Activated CD8-positive, alpha-beta T cell treated with anti-CD3 and anti-CD28 coated beads for 36 hours (primary cell): Measurements from ENCODE around the gene NIPAL3. TPM values are rescaled to one million over a fixed set of nuclear protein-coding genes. Genes with fewer than 3 reads are reported as not detected.

ENCODE experiments used
- ATAC-seq: fragments of 200-7000 bp; cut with Tn5 transposase; one replicate; pipeline ENCODE4 v1.10.0; 2021; ENCODE audit warnings: mild to moderate bottlenecking, moderate library complexity
- CTCF ChIA-PET: fragments of 350-600 bp; sonication (Branson Sonifier 250); formaldehyde crosslinking; loops from one replicate; lab custom pipeline; 2021; ENCODE audit warnings: antibody characterized with exemption; lab: Charles Lee
- POLR2A ChIA-PET: fragments of 350-600 bp; sonication (Branson Sonifier 250); formaldehyde crosslinking; loops from one replicate; lab custom pipeline; 2021; ENCODE audit warnings: antibody characterized with exemption; lab: Charles Lee
- DNase-seq: peaks from one replicate; pipeline ENCODE4 v3.0.0-alpha.2; 2020
- H3K27ac Mint-ChIP-seq: one replicate; pipeline ENCODE4 v1.8.0; 2021; ENCODE audit warnings: mild to moderate bottlenecking, mixed read lengths
- H3K27me3 Mint-ChIP-seq: one replicate; pipeline ENCODE4 v1.8.0; 2021; ENCODE audit warnings: mixed read lengths
- H3K36me3 Mint-ChIP-seq: one replicate; pipeline ENCODE4 v1.8.0; 2021; ENCODE audit warnings: low read depth, mixed read lengths
- H3K4me1 Mint-ChIP-seq: one replicate; pipeline ENCODE4 v1.8.0; 2021; ENCODE audit warnings: low read depth, mixed read lengths
- H3K4me3 Mint-ChIP-seq: one replicate; pipeline ENCODE4 v1.8.0; 2021; ENCODE audit warnings: mild to moderate bottlenecking, moderate library complexity, mixed read lengths
- H3K9me3 Mint-ChIP-seq: one replicate; pipeline ENCODE4 v1.8.0; 2021; ENCODE audit warnings: mixed read lengths
- CTCF ChIP-seq: fragments of 200-600 bp; IDR thresholded peaks from one replicate; pipeline ENCODE4 v1.8.0; 2022; ENCODE audit warnings: antibody characterized with exemption, mild to moderate bottlenecking
- intact Hi-C: fragments of 100-400 bp; cut with micrococcal nuclease; formaldehyde crosslinking; loops from one replicate; pipeline ENCODE4 v1.10.0; 2022
- total RNA-seq, 2 experiments: library from RNA; stranded (reverse); gene quantifications; one replicate each; pipeline ENCODE4 v1.2.3, GENCODE V29; 2021

NIPAL3 gene
- total RNA-seq, result 10 to 100 TPM; 33.2 to 33.3 TPM

- ChIA-PET POLR2A (interaction anchor here (0.8 to 3.6 kb wide), 15 partner anchors 9 to 227 kb away, joined by 3 to 17 read pairs (median 5); partner anchors contain the start of gene RCAN3), CTCF (interaction anchor here (0.6 to 9.6 kb wide), 41 partner anchors 9 to 230 kb away, joined by 3 to 103 read pairs (median 7); partner anchors contain the start of gene RCAN3)
- DNase-seq (peak; percentile 99), ATAC-seq (peak; percentile 93)
- Mint-ChIP-seq H3K36me3 (peaks cover 9% of the 10 kb centered on the region), H3K4me1 (peaks cover 47% of the 10 kb centered on the region), H3K27me3 (no peaks in the 10 kb centered on the region), H3K4me3 (peak within 1 kb of the TSS; percentile 98), H3K27ac (peak within 1 kb of the TSS; percentile 95), H3K9me3 (no peaks in the 10 kb centered on the region)
- intact Hi-C loops, result loop anchor here (5.0 kb wide), 4 partner anchors 67 to 172 kb away; partner anchors contain the start of gene RCAN3
- TF ChIP-seq CTCF, result peak; percentile 82
Measured at GRCh38 chr1:24415334-24415909, at the start of gene NIPAL3. NIPAL3 (plus strand) TSS chr1:24415802; CDS start chr1:24419548, 3,746 bp downstream.

- DNase-seq, result no peak
- H3K4me1 Mint-ChIP-seq, result peaks cover 14% of the 10 kb centered on the region
- no peaks in the 10 kb centered on the region for H3K27me3 Mint-ChIP-seq
- no peak overlapping the region for H3K4me3 Mint-ChIP-seq
- TF ChIP-seq CTCF, result no peak
- ChIA-PET POLR2A (no interaction called here), CTCF (interaction anchor here (1.0 to 3.9 kb wide), 6 partner anchors 15 to 167 kb away, joined by 3 to 21 read pairs (median 9); no protein-coding TSS in a partner anchor)
- no peaks in the 10 kb centered on the region for H3K9me3 Mint-ChIP-seq
- H3K27ac Mint-ChIP-seq, result no peak overlapping the region
- no peaks in the 10 kb centered on the region for H3K36me3 Mint-ChIP-seq
- ATAC-seq, result no peak
- intact Hi-C loops, result no loop called here
Measured at GRCh38 chr1:24366707-24367106, 48.9 kb upstream of the NIPAL3 start.

GRCh38 chr1:24369199-24369598 is 46.4 kb upstream of the NIPAL3 start:
- H3K4me1 Mint-ChIP-seq, result peaks cover 14% of the 10 kb centered on the region
- no peak overlapping the region for H3K4me3 Mint-ChIP-seq
- no peak for ATAC-seq
- intact Hi-C loops, result no loop called here
- POLR2A ChIA-PET, result no interaction called here
- CTCF ChIA-PET, result interaction anchor here (1.3 kb wide), 1 partner anchor 16 kb away, joined by 6 read pairs; no protein-coding TSS in a partner anchor
- H3K27ac Mint-ChIP-seq, result no peak overlapping the region
- no peaks in the 10 kb centered on the region for H3K27me3 Mint-ChIP-seq
- DNase-seq, result no peak
- H3K36me3 Mint-ChIP-seq, result no peaks in the 10 kb centered on the region
- H3K9me3 Mint-ChIP-seq, result no peaks in the 10 kb centered on the region
- TF ChIP-seq CTCF, result no peak

- intact Hi-C loops, result no loop called here
- Mint-ChIP-seq H3K27me3 (no peaks in the 10 kb centered on the region), H3K4me3 (no peak overlapping the region), H3K36me3 (no peaks in the 10 kb centered on the region), H3K9me3 (no peaks in the 10 kb centered on the region), H3K4me1 (peaks cover 13% of the 10 kb centered on the region), H3K27ac (no peak overlapping the region)
- POLR2A ChIA-PET, result no interaction called here
- ATAC-seq (no peak), DNase-seq (no peak)
- TF ChIP-seq CTCF, result no peak
- CTCF ChIA-PET, result interaction anchor here (1.0 to 4.7 kb wide), 2 partner anchors 14 to 22 kb away, joined by 4 to 29 read pairs; no protein-coding TSS in a partner anchor
Measured at GRCh38 chr1:24369801-24370200, 45.8 kb upstream of the NIPAL3 start.

GRCh38 chr1:24373044-24373443 is 42.6 kb upstream of the NIPAL3 start:
- CTCF ChIA-PET, result interaction anchor here (1.0 to 4.7 kb wide), 2 partner anchors 11 to 18 kb away, joined by 3 to 29 read pairs; no protein-coding TSS in a partner anchor
- H3K4me3 Mint-ChIP-seq, result no peak overlapping the region
- intact Hi-C loops, result no loop called here
- no peaks in the 10 kb centered on the region for H3K27me3 Mint-ChIP-seq
- no peak for ATAC-seq
- DNase-seq, result no peak
- H3K36me3 Mint-ChIP-seq, result no peaks in the 10 kb centered on the region
- no peaks in the 10 kb centered on the region for H3K4me1 Mint-ChIP-seq
- no peak for TF ChIP-seq CTCF
- no peaks in the 10 kb centered on the region for H3K9me3 Mint-ChIP-seq
- H3K27ac Mint-ChIP-seq, result no peak overlapping the region
- POLR2A ChIA-PET, result no interaction called here
